DOHH2 (cell line): ENCODE results near the gene SIRT6.

ENCODE experiments used
- EZH2phosphoT487 ChIP-seq: fragments of 200-600 bp; sonication (generic); IDR thresholded peaks from 2 replicates; pipeline ENCODE4 v1.6.1; 2017; ENCODE audit warnings: borderline replicate concordance, mild to moderate bottlenecking, antibody characterized with exemption, low read length, moderate library complexity, mixed read lengths
- TF ChIP-seq, protein P1 (sequence below): fragments of 200-600 bp; sonication (generic); IDR thresholded peaks from one replicate; pipeline ENCODE4 v1.5.1; 2014; ENCODE audit warnings: antibody characterized with exemption, mild to moderate bottlenecking, low read depth, low read length; ENCODE audit not compliant: poor library complexity, severe bottlenecking

DNA sequence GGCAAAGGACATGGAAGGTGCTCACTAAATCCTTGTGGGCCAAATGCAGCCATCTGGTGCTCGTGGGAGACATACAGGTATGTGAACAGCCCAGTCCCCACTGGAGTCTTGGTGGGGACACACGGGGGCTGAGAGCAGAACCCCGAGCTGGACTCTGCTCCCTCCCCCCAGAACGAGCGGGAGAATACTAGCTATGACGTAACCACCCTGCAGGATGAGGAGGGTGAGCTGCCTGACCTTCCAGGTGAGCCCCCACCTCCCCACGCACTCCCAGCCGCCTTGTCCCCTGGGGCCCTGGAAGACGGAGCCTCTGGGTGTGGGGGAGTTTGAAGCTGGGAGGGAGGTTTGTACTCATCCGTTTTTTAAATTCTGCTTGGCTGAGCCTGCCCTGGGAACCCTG, 33.4 kb upstream of the SIRT6 start:
- TF ChIP-seq, protein P1, sequence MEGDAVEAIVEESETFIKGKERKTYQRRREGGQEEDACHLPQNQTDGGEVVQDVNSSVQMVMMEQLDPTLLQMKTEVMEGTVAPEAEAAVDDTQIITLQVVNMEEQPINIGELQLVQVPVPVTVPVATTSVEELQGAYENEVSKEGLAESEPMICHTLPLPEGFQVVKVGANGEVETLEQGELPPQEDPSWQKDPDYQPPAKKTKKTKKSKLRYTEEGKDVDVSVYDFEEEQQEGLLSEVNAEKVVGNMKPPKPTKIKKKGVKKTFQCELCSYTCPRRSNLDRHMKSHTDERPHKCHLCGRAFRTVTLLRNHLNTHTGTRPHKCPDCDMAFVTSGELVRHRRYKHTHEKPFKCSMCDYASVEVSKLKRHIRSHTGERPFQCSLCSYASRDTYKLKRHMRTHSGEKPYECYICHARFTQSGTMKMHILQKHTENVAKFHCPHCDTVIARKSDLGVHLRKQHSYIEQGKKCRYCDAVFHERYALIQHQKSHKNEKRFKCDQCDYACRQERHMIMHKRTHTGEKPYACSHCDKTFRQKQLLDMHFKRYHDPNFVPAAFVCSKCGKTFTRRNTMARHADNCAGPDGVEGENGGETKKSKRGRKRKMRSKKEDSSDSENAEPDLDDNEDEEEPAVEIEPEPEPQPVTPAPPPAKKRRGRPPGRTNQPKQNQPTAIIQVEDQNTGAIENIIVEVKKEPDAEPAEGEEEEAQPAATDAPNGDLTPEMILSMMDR: no peak
- TF ChIP-seq EZH2phosphoT487: no peak
